MM.1S (cell line): Measurements from ENCODE around the gene UBE2E2.

Experiments used
- DNase-seq: peaks from one replicate; pipeline ENCODE4 v3.0.0-alpha.2; 2015
- H2AFZ ChIP-seq: fragments of 300-600 bp; sonication (generic); 2 replicates; pipeline ENCODE4 v1.6.0; 2016; ENCODE audit warnings: antibody characterized with exemption, low read length
- H3F3A ChIP-seq: fragments of 300-600 bp; sonication (generic); 2 replicates; pipeline ENCODE4 v1.6.1; 2016; ENCODE audit warnings: mild to moderate bottlenecking, antibody characterized with exemption, low read length, moderate library complexity, mixed read lengths; ENCODE audit not compliant: insufficient read depth
- H3K27ac ChIP-seq: fragments of 300-600 bp; sonication (generic); 2 replicates; pipeline ENCODE4 v1.5.1; 2016; ENCODE audit warnings: mild to moderate bottlenecking, low read length
- H3K27me3 ChIP-seq: fragments of 300-600 bp; sonication (generic); replicated peaks from 2 replicates; pipeline ENCODE4 v1.6.0; 2016; ENCODE audit warnings: low read length; ENCODE audit not compliant: insufficient read depth
- H3K36me3 ChIP-seq: fragments of 300-600 bp; sonication (generic); replicated peaks from 2 replicates; pipeline ENCODE4 v1.6.1; 2016; ENCODE audit warnings: mild to moderate bottlenecking, low read length, mixed read lengths; ENCODE audit not compliant: insufficient read depth
- H3K4me1 ChIP-seq: fragments of 300-600 bp; sonication (generic); 2 replicates; pipeline ENCODE4 v1.6.1; 2016; ENCODE audit warnings: low read length, mixed read lengths
- H3K4me2 ChIP-seq: fragments of 300-600 bp; sonication (generic); 2 replicates; pipeline ENCODE4 v1.6.0; 2016; ENCODE audit warnings: low read depth, low read length
- H3K4me3 ChIP-seq: fragments of 300-600 bp; sonication (generic); 2 replicates; pipeline ENCODE4 v1.5.1; 2016; ENCODE audit warnings: low read length, mixed read lengths
- H3K79me2 ChIP-seq: fragments of 300-600 bp; sonication (generic); 2 replicates; pipeline ENCODE4 v1.6.1; 2016; ENCODE audit warnings: mixed run types, low read length, mixed read lengths
- H3K9ac ChIP-seq: fragments of 300-600 bp; sonication (generic); 2 replicates; pipeline ENCODE4 v1.6.1; 2016; ENCODE audit warnings: low read length, mixed read lengths
- H3K9me2 ChIP-seq: fragments of 300-600 bp; sonication (generic); replicated peaks from 2 replicates; pipeline ENCODE4 v1.6.1; 2016; ENCODE audit warnings: mild to moderate bottlenecking, low read length, mixed read lengths; ENCODE audit not compliant: insufficient read depth
- H3K9me3 ChIP-seq: fragments of 300-600 bp; sonication (generic); replicated peaks from 2 replicates; pipeline ENCODE4 v1.6.1; 2016; ENCODE audit warnings: mild to moderate bottlenecking, low read length, mixed read lengths; ENCODE audit not compliant: insufficient read depth
- H4K20me1 ChIP-seq: fragments of 300-600 bp; sonication (generic); 2 replicates; pipeline ENCODE4 v1.6.1; 2016; ENCODE audit warnings: mild to moderate bottlenecking, low read length, moderate library complexity, mixed read lengths; ENCODE audit not compliant: insufficient read depth
- EZH2 ChIP-seq: fragments of 300-600 bp; sonication (generic); optimal IDR thresholded peaks from 2 replicates; pipeline ENCODE3; 2017; ENCODE audit warnings: low read depth, mild to moderate bottlenecking, antibody characterized with exemption, low read length, mixed read lengths
- EZH2phosphoT487 ChIP-seq: fragments of 300-600 bp; sonication (generic); IDR thresholded peaks from 2 replicates; pipeline ENCODE4 v1.6.1; 2018; ENCODE audit warnings: antibody characterized with exemption, low read length
- TF ChIP-seq, protein P1 (sequence below): fragments of 300-600 bp; sonication (generic); IDR thresholded peaks from 2 replicates; pipeline ENCODE4 v1.5.1; 2016; ENCODE audit warnings: antibody characterized with exemption, low read length, mixed read lengths

Gene UBE2E2

DNA sequence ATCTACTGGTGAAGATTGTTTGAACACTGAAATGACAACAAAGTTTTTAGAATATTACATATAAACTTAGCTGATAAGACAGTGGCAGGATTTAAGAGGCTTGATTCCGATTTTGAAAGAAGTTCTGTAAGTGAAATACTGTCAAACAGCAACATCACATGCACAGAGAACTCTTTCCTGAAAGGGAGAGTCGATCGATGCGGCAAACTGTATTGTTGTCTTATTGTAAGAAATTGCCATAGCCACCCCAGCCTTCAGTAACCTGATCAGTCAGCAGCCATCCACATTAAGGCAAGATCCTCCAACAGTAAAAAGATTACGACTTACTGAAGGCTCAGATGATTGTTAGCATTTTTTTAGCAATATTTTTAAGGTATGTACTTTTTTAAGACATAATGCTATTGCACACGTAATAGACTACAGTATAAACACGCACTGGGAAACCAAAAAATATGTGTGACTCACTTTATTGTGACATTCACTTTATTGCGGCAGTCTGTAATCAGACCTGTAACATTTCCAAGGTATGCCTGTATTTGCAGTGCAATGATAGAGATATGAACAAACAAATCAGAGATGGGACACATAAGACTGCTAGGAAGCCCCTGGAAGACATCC lies 377.1 kb downstream of the UBE2E2 start:
- H3K36me3 ChIP-seq, result no peaks in the 10 kb centered on the region
- H3K27ac ChIP-seq, result no peak overlapping the region
- no peak overlapping the region for H3K9ac ChIP-seq
- no peaks in the 10 kb centered on the region for H3K79me2 ChIP-seq
- no peak overlapping the region for H3K4me3 ChIP-seq
- H3K4me1 ChIP-seq, result no peaks in the 10 kb centered on the region
- H3F3A ChIP-seq, result no peaks in the 10 kb centered on the region
- no peak for TF ChIP-seq EZH2
- TF ChIP-seq, protein P1, sequence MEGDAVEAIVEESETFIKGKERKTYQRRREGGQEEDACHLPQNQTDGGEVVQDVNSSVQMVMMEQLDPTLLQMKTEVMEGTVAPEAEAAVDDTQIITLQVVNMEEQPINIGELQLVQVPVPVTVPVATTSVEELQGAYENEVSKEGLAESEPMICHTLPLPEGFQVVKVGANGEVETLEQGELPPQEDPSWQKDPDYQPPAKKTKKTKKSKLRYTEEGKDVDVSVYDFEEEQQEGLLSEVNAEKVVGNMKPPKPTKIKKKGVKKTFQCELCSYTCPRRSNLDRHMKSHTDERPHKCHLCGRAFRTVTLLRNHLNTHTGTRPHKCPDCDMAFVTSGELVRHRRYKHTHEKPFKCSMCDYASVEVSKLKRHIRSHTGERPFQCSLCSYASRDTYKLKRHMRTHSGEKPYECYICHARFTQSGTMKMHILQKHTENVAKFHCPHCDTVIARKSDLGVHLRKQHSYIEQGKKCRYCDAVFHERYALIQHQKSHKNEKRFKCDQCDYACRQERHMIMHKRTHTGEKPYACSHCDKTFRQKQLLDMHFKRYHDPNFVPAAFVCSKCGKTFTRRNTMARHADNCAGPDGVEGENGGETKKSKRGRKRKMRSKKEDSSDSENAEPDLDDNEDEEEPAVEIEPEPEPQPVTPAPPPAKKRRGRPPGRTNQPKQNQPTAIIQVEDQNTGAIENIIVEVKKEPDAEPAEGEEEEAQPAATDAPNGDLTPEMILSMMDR, result no peak
- no peak for TF ChIP-seq EZH2phosphoT487
- no peaks in the 10 kb centered on the region for H3K9me3 ChIP-seq
- no peaks in the 10 kb centered on the region for H3K9me2 ChIP-seq
- no peaks in the 10 kb centered on the region for H3K27me3 ChIP-seq
- DNase-seq, result no peak
- H3K4me2 ChIP-seq, result no peak overlapping the region
- H4K20me1 ChIP-seq, result no peaks in the 10 kb centered on the region
- H2AFZ ChIP-seq, result no peak overlapping the region

DNA sequence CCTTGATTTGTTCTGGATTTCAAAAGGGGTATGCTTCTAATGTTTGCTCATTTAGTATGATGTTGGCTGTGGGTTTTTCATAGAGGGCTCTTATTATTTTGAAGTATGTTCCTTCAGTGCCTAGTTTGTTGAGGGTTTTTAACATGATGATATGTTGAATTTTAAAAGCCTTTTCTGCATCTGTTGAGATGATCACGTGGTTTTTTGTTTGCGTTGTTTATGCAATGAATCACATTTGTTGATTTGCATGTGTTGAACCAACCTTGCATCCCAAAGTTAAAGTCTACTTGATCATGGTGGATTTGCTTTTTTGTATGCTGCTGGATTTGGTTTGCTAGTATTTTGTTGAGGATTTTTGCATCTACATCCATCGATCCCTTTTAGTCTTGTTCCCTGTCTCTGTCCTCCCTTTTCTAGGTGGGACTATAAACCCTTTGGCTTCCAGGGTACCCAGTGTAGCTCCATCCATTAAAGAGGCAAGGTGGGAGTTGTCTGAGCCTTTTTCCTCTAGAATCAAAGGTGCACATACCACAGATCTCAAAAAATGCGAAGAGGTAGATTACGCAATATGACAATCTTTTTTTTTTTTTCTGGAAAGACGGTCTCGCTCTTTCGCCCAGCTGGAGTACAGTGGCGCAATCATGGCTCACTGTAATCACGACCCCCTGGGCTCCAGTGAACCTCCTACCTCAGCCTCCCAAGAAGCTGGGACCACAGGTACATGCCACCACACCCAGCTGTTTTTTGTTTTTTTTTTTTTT lies 381.0 kb downstream of the UBE2E2 start:
- no peak for DNase-seq
- H2AFZ ChIP-seq, result no peak overlapping the region
- H4K20me1 ChIP-seq, result no peaks in the 10 kb centered on the region
- no peaks in the 10 kb centered on the region for H3K27me3 ChIP-seq
- H3F3A ChIP-seq, result no peaks in the 10 kb centered on the region
- H3K4me2 ChIP-seq, result no peak overlapping the region
- H3K4me1 ChIP-seq, result no peaks in the 10 kb centered on the region
- H3K79me2 ChIP-seq, result no peaks in the 10 kb centered on the region
- H3K36me3 ChIP-seq, result no peaks in the 10 kb centered on the region
- H3K9me3 ChIP-seq, result no peaks in the 10 kb centered on the region
- H3K9me2 ChIP-seq, result no peaks in the 10 kb centered on the region
- H3K27ac ChIP-seq, result no peak overlapping the region
- H3K9ac ChIP-seq, result no peak overlapping the region
- TF ChIP-seq, protein P1, result no peak
- no peak for TF ChIP-seq EZH2
- TF ChIP-seq EZH2phosphoT487, result no peak
- H3K4me3 ChIP-seq, result no peak overlapping the region

DNA sequence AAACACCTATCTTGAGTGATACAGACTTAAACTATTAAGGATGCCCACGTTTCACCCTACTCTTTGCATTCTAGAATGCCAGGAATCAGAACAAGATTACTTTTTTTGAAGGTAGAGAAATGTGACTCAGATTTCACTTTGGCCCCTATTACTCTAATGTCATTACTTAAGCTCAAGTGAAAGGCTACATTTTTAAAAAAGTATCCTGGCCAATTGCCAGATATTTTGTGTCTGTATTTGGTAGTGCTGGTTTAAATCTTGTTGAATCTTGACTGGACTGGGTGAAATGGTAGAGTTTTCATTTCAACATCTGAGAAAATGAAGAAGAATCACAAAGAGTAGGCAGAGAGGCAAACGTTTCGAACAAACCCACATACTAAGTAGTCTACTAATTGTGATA lies 384.4 kb downstream of the UBE2E2 start:
- Histone ChIP-seq H3K9me2 (no peaks in the 10 kb centered on the region), H4K20me1 (no peaks in the 10 kb centered on the region), H2AFZ (no peak overlapping the region), H3K4me2 (no peak overlapping the region), H3K9ac (no peak overlapping the region), H3K4me1 (no peaks in the 10 kb centered on the region), H3K27ac (no peak overlapping the region), H3K4me3 (no peak overlapping the region), H3K27me3 (no peaks in the 10 kb centered on the region), H3K79me2 (no peaks in the 10 kb centered on the region), H3K9me3 (no peaks in the 10 kb centered on the region), H3K36me3 (no peaks in the 10 kb centered on the region), H3F3A (no peaks in the 10 kb centered on the region)
- TF ChIP-seq EZH2 (no peak), EZH2phosphoT487 (no peak)
- TF ChIP-seq, protein P1, result no peak
- no peak for DNase-seq
